GM18505 (cell line): ENCODE results near the gene HYAL1.

Source experiments
- ATAC-seq: cut with Tn5 transposase; IDR thresholded peaks from one replicate; pipeline ENCODE4 v1.9.1; 2021; ENCODE audit not compliant: unreplicated experiment
- POLR2A ChIP-seq: IDR thresholded peaks from 4 replicates; pipeline ENCODE4 v1.6.1; 2011; ENCODE audit warnings: borderline replicate concordance; ENCODE audit not compliant: insufficient read depth, insufficient read length; ENCODE audit errors: extremely low read depth

The HYAL1 gene

DNA sequence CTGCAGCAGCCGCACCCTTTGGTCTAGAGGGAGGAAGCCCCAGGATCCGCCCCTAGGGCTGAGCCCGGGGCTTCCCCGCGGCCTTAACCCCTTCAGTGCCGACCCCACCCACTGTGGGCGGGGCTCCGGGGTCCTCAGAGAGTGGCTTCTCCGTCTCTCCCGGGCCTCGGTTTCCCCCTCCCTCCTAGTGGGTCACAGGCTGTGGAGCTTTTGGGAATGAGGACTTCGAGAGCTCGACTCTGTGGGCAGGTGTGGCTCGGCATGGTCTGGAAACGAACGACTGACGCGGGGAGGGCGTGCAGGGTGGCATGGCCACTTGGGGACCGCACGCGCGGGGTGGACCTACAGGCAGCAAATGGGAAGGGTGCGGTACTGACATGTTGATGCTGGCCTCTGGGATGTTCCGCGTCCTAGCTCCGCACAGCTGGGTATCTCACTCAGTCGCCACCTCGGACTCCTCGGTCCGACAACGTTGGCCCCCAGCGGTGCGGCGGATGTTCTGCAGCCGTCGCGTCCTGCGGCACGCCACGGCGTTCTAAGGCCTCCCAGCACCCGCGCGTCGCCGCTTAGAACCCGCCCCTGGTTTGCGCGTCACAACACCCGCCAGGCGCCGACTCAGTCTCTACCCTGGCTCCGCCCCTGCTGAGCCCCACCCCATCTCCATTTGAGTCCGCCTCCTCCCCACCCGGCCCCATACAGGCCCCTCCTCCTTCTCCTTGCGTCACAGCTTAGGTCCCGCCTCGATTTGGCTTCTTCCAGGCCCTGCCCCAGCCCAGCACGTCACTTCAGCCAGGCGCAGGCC, 4.3 kb downstream of the HYAL1 start, which contains the start of the genes HYAL3 and NAA80:
TSS of gene HYAL3 (minus strand) at position 570 of the 802 bp plus-strand sequence. CDS start 3,803 bp downstream, outside the sequence.
TSS of gene NAA80 (minus strand) at position 570 of the 802 bp plus-strand sequence. CDS start 1,942 bp downstream, outside the sequence.
- peak; percentile 91 for TF ChIP-seq POLR2A
- peak; percentile 85 for ATAC-seq

DNA sequence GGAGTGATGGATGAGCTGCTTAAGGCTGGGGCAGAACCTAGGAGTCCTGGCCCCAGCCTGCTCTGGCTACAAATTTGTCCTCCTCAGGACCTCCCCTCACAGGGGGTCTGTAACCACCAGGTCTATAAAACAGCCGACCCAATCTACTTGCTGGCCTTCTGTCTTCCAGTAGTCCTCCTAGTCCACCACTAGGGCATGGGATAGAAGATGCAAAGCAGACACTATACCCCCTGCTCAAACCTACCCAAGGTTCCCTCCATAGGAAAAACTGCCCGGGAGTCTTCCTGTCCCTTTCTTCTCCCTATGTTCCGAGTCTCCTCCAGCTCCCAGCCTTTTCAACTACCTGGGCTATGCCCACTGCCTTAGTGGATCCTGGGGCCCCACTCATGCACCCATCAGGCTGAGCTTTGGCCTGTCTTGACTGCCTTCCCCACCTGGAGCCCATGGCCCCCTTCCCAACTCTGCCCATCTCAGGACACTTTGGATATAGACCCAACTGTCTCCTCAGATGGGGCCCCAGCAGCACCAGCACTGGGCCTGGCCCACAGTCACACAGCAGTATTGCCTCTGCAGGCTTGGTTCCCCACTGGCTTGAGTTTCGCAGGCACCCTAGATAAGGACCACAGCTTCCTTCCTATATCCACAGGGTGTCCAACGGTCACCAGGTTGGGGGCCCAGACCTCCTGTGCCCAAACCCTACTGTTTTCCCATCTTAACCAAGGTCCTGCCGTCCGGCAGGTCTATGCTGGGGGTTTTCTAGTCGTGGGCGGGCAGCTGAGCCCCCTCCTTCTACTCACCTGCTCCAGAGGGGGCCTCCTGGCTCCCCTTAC, 5.3 kb downstream of the HYAL1 start:
- TF ChIP-seq POLR2A: no peak

DNA sequence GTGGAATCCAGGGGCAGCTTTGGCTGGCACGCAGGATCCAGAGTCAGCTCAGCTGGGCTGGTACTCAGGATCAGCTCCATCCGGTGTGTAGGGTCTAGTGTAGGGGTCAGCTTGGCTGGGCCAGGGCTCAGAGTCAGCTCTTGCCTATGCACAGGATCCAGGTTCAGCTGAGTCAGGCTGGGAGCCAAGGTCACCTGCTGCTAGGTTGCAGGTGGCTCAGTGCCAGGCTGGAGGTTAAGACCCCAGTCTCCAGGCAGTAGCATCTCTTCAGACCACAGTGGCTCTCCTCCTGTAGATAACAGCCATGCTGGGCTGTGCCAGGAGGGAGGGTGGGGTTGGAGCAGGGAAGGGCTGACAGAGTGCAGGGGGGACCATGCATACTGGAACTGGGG, 6.0 kb downstream of the HYAL1 start:
- ATAC-seq: no peak
- no peak for TF ChIP-seq POLR2A

More for the DNA sequence above, 5.3 kb downstream of the HYAL1 start:
- ATAC-seq: no peak

DNA sequence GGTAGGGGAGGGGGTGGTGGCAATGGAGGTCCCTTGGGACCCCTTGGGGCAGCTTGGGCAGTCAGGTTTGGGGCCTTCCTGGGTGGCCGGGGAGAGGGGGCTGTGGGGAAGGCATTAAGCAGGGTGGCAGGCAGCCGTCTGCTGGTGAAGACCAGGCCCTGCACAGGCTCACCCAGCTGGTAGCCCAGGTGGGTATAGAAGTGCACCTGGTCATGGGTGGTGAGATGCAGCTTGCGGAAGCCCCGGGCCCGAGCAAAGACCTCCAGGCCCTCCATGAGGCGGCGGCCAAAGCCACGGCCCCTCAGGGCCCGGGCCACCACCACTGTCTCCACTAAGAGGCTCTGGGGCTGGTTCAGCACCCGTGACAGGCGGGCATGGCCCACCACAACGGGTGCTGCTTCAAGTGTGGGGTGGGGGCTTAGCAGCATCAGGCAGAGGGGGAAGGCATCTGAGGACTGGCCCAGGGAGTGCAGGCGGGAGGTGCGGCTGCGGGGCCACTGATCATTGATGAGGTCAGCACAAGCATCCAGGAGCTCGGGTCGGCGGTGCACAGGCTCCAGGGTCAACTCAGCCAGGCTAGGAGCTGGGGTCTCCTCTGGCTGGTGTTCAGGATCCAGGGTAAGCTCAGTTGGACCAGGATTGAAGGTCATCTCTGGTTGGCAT, 6.5 kb downstream of the HYAL1 start:
- no peak for TF ChIP-seq POLR2A
- no peak for ATAC-seq

DNA sequence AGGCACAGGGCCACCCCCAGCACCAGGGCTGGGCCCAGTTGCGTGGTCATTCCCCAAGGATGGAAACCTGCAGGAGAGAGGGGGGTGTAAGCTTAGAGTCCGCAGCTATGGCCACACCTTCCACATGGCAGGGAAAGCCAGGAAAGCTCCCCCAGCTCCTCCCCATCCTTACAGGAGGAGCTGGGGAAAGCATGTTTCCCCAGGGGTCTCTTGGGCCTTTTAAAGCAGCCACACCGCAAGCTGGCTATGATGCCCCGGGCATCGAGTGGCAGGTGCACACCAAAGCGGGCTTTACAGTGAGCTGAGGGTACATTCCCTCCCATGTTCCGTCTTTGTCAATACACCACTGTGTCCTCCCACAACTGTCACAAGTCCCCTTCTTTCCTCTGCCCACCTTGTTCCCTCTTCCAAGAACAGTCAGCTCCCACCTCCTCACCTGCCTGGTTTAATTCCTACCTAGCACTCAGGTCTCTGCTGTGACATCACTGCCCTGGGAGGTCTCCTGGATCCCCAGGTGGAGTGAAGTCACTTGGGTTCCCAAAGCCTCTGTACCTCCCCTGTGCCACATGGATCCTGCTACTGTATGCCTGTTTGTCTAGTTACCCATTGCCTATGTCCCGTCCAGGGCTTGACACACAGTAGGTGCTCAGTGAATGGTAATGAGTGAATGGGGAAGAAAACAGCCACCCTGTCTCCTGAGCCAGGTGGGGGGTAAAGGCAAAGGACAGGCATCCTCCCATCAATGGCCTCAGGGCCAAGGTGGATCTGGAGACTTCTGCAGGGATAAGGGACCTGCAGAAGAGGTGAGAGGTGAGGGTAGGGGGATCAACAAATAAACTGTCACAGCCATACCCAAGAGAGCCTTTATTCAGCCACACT, 7.6 kb downstream of the HYAL1 start:
- no peak for TF ChIP-seq POLR2A
- ATAC-seq: no peak

DNA sequence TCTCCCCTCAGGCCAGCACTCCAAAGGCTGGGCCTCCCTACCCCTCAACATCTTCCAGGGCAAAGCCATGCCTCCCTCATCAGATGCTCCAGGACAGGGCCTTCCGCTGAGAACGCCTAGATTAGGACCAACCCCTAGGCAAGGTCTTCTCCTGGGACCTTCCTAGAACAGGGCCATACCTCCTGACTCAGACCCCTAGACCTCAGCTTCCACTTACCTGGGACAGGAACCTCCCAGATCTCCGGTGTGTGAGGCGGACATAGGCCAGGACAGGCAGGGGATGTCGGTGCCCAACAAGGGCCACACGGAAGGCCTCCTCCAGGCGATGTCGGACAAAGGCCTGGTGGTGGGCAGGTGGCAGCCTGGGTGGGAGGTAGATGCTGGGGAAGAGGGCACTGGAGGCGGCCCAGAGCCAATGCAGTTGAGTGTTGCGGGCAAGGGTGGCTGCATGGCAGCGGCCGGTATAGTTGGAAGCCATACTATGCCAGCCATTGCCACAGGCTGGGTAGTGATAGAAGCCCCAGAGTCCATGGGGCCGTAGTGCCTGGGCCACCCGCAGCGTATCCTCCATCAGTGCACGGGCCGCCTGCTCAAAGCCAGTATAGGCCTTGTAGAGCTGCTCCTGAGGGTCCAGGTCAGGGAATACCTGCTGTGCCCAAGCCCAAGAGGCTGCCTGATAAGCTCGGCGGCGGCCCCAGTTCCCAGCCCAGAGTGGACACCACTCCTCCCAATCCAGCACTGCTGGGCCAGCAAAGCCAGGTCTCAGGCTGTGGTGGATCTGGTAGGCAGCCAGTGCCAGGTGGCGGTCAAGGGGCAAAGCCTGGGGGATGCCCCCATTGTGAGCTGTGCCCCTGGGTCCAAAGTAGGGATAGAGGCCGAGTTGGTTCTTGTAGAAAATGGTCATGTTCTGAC, 8.6 kb downstream of the HYAL1 start:
- no peak for TF ChIP-seq POLR2A
- no peak for ATAC-seq

DNA sequence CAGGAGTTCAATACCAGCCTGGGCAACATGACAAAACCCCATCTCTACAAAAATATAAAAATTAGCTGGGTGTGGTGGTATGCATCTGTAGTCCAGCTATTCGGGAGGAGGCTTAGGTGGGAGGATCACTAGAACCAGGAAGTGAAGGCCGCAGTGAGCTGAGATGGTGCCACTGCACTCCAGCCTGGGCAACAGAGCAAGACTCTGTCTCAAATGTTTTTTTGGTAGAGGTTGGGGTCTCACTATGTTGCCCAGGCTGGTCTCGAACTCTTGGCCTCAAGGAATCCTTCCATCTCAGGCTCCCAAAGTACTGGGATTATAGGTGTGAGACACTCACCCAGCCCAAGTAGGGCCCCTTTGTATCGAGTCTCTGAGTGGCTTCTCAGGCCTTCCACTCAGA, 9.3 kb downstream of the HYAL1 start:
- TF ChIP-seq POLR2A: no peak
- ATAC-seq: no peak

DNA sequence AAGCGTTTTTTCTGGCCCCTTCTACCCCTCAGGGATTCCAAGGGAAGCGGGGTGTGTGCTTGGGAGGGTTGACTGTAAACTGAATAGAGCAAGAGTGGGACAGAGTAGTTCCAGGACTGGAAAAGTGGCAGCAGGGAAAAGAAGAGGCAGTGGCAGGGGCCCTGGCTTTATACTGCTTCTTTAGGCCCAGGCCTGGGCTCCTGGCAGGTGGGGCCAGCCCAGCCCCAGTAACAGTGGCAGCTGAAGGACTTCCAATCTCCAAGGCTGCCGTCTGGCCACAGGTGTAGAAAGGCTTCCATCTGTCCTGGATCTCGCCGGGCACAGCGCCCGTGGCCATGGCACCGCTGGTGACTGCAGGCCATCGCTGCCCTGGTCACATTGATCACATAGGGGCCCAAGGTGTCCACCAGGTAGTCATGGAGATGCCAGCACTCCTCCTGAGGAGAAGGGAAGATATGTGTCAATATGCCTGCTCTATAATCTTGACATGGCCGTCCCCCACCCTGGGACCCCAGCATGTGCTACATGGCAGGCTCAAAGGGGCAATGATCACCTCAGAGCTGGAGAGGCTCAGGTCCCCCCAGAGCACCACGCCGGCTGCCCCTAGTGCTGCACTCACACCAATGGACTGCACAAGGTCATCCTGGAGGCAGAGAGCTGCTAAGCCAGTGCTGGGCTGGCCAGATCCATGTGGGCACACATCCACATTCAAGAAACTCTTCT, 10.1 kb downstream of the HYAL1 start:
- ATAC-seq: no peak
- no peak for TF ChIP-seq POLR2A

DNA sequence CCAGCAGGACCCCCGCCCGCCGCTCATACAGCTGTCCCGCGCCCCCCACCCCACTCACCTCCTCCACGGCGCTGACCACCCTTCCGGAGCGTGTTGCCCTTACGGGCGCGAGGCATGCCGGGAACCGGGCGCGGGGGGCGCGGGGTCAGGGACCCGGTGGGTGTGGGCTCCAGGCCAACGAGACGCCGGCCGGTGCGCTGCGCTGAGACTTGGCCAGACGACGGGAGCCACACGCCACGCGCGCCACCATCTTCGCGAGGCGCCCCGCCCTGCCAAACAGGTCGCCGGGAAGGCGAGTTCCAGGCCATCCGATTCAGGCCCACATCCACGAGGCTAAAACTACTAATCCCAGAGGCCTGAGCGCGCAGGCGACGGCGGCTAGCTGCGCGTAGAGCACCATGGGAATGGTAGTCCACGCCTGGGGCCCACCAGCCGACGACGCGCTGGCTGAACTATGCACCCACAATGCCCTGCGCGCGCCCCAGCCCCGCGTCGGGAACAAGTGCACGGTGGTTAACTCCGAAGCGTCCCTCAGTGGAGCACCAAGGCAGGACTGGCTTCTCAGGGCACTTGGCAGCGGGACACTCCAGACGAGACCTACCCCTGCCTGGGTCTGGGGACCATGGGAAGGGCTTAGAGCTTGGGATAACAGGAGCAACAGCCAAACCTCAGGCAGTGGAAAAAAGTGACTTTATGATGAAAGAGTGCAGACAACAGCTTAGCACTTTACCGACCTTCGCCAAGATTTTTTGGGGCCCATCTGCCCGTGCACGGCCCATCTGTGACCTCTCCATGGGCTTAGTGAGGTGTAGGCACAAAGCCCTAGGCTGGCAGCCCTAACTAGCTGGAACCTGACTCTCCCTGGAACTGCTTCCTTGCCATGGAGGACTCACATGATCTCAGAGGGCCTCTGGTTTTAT, 11.0 kb downstream of the HYAL1 start, which contains the start of gene IFRD2:
TSS of gene IFRD2 (minus strand) at position 271 of the 920 bp plus-strand sequence. CDS start at position 116, 155 bp downstream.
- TF ChIP-seq POLR2A: peak; percentile 75
- ATAC-seq: peak; percentile 90

DNA sequence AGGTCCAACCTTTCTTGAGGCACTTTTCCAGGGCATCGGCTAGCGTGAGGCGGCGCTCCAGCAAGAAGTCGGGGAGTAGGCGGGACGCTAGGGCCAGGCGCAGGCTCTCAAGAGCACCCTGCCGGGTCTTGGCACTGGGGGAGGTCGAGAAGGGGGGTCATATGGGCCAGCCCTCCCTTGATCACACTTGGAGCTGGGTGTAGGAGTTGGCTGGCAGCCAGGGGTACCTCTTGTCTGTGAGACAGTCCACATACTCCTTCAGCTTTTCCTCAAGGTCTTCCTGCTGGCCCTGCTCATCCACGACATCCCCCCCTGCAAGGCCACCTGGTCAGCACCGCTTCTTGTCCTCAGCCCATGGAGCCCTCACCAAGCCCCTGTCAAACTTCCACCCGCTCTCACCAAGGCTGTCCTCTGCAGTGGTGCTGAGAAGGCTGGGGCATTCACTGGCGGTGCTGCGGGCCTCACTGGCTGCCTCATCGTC, 13.2 kb downstream of the HYAL1 start:
- ATAC-seq: no peak
- TF ChIP-seq POLR2A: no peak
